ENCODE measurements around the gene NFAM1.

GRCh38 chr22:42436404-42436803 is 4.2 kb upstream of the NFAM1 start:
- TF ChIP-seq CTCF (conservative IDR thresholded peaks at IDR 0.05; ENCODE audit: low read length) (no peak), EZH2phosphoT487 (IDR thresholded peaks at IDR 0.05; ENCODE audit: borderline replicate concordance) (no peak)

Data from Loucy (cell line).